ENCODE measurements around the gene PPIP5K2.
"Not testable (repeated sequence)": the region's sequence is repeated elsewhere in the genome, so short reads cannot be mapped to it uniquely, and the experiment has no call there.

Gene PPIP5K2

GRCh38 chr5:103122242-103122641, 2.1 kb downstream of the PPIP5K2 start:
- DNase-seq (ENCODE audit: low read depth) = no peak

GRCh38 chr5:103126557-103126956, 6.5 kb downstream of the PPIP5K2 start:
- DNase-seq (ENCODE audit: low read depth) = no peak

GRCh38 chr5:103127292-103127817, 7.3 kb downstream of the PPIP5K2 start:
- no peak for DNase-seq (ENCODE audit: low read depth)

- no peak for DNase-seq (ENCODE audit: low read depth)
Measured at GRCh38 chr5:103128202-103128601, 8.1 kb downstream of the PPIP5K2 start.

- DNase-seq (ENCODE audit: low read depth) = no peak
Measured at GRCh38 chr5:103132684-103133083, 12.6 kb downstream of the PPIP5K2 start.

GRCh38 chr5:103133231-103133630, 13.1 kb downstream of the PPIP5K2 start:
- DNase-seq (ENCODE audit: low read depth) = no peak

GRCh38 chr5:103135461-103135860, 15.4 kb downstream of the PPIP5K2 start:
- DNase-seq (ENCODE audit: low read depth) = no peak

- DNase-seq (ENCODE audit: low read depth) = no peak
Measured at GRCh38 chr5:103138202-103138690, 18.1 kb downstream of the PPIP5K2 start.

GRCh38 chr5:103139264-103139865, 19.3 kb downstream of the PPIP5K2 start:
- DNase-seq (ENCODE audit: low read depth) = peak; percentile 55

- DNase-seq (ENCODE audit: low read depth) = not testable (repeated sequence)
Measured at GRCh38 chr5:103142132-103142531, 22.0 kb downstream of the PPIP5K2 start.

- DNase-seq (ENCODE audit: low read depth) = no peak
Measured at GRCh38 chr5:103145196-103145595, 25.1 kb downstream of the PPIP5K2 start.

- DNase-seq (ENCODE audit: low read depth) = no peak
Measured at GRCh38 chr5:103148213-103148612, 28.1 kb downstream of the PPIP5K2 start.

- DNase-seq (ENCODE audit: low read depth) = no peak
Measured at GRCh38 chr5:103151156-103151555, 31.1 kb downstream of the PPIP5K2 start.

GRCh38 chr5:103166706-103167105, 46.6 kb downstream of the PPIP5K2 start:
- no peak for DNase-seq (ENCODE audit: low read depth)

GRCh38 chr5:103174147-103174546, 54.0 kb downstream of the PPIP5K2 start:
- DNase-seq (ENCODE audit: low read depth) = no peak

GRCh38 chr5:103177543-103177942, 57.4 kb downstream of the PPIP5K2 start:
- no peak for DNase-seq (ENCODE audit: low read depth)

GRCh38 chr5:103178167-103178566, 58.1 kb downstream of the PPIP5K2 start:
- no peak for DNase-seq (ENCODE audit: low read depth)

GRCh38 chr5:103186152-103186551, 66.1 kb downstream of the PPIP5K2 start:
- DNase-seq (ENCODE audit: low read depth) = no peak

GRCh38 chr5:103188436-103188835, 68.3 kb downstream of the PPIP5K2 start:
- DNase-seq (ENCODE audit: low read depth) = no peak

GRCh38 chr5:103203226-103203625, 83.1 kb downstream of the PPIP5K2 start:
- DNase-seq (ENCODE audit: low read depth) = no peak

GRCh38 chr5:103204990-103205389, 84.9 kb downstream of the PPIP5K2 start:
- not testable (repeated sequence) for DNase-seq (ENCODE audit: low read depth)

- no peak for DNase-seq (ENCODE audit: low read depth)
Measured at GRCh38 chr5:103205991-103206700, 86.0 kb downstream of the PPIP5K2 start.

- DNase-seq (ENCODE audit: low read depth) = no peak
Measured at GRCh38 chr5:103207011-103207410, 86.9 kb downstream of the PPIP5K2 start.
